Measurements from ENCODE around the gene IQSEC1.

Gene IQSEC1

GRCh38 chr3:12898965-12899755 lies 174.1 kb downstream of the IQSEC1 start:
- peaks cover 12 to 21% of the 10 kb centered on the region in 2 donors for H3K36me3 ChIP-seq (ENCODE audit: control insufficient read depth in 2 of 2, insufficient read depth in 2 of 2, low read length in 2 of 2)
- H3K4me3 ChIP-seq (ENCODE audit: low read length in 2 of 2), result no peak overlapping the region
- no peak overlapping the region for H3K27ac ChIP-seq (ENCODE audit: low read length)
- H3K9ac ChIP-seq (ENCODE audit: low read length in 2 of 2), result no peak overlapping the region
- H3K27me3 ChIP-seq (ENCODE audit: control insufficient read depth in 1 of 2, insufficient read depth in 2 of 2, low read length in 2 of 2), result no peaks in the 10 kb centered on the region
- no peaks in the 10 kb centered on the region for H3K9me3 ChIP-seq (ENCODE audit: control insufficient read depth in 2 of 2, low read length in 2 of 2)
- peaks cover 16% of the 10 kb centered on the region for H3K4me1 ChIP-seq (ENCODE audit: control insufficient read depth, insufficient read depth, low read length)

- H3K27ac ChIP-seq (ENCODE audit: low read length), result no peak overlapping the region
- peaks cover 19% of the 10 kb centered on the region for H3K4me1 ChIP-seq (ENCODE audit: control insufficient read depth, insufficient read depth, low read length)
- H3K36me3 ChIP-seq (ENCODE audit: control insufficient read depth in 2 of 2, insufficient read depth in 2 of 2, low read length in 2 of 2), result peaks cover 10 to 16% of the 10 kb centered on the region in 2 donors
- no peaks in the 10 kb centered on the region for H3K27me3 ChIP-seq (ENCODE audit: control insufficient read depth in 1 of 2, insufficient read depth in 2 of 2, low read length in 2 of 2)
- no peak overlapping the region for H3K9ac ChIP-seq (ENCODE audit: low read length in 2 of 2)
- H3K9me3 ChIP-seq (ENCODE audit: control insufficient read depth in 2 of 2, low read length in 2 of 2), result no peaks in the 10 kb centered on the region
- no peak overlapping the region for H3K4me3 ChIP-seq (ENCODE audit: low read length in 2 of 2)
Observed at GRCh38 chr3:12898290-12898964, 174.8 kb downstream of the IQSEC1 start.

GRCh38 chr3:12897381-12898289 lies 175.6 kb downstream of the IQSEC1 start:
- H3K9me3 ChIP-seq (ENCODE audit: control insufficient read depth in 2 of 2, low read length in 2 of 2), result no peaks in the 10 kb centered on the region
- H3K36me3 ChIP-seq (ENCODE audit: control insufficient read depth in 2 of 2, insufficient read depth in 2 of 2, low read length in 2 of 2), result peaks cover 8 to 16% of the 10 kb centered on the region in 2 donors
- no peak overlapping the region for H3K27ac ChIP-seq (ENCODE audit: low read length)
- peaks cover 19% of the 10 kb centered on the region for H3K4me1 ChIP-seq (ENCODE audit: control insufficient read depth, insufficient read depth, low read length)
- no peak overlapping the region for H3K4me3 ChIP-seq (ENCODE audit: low read length in 2 of 2)
- H3K9ac ChIP-seq (ENCODE audit: low read length in 2 of 2), result no peak overlapping the region
- no peaks in the 10 kb centered on the region for H3K27me3 ChIP-seq (ENCODE audit: control insufficient read depth in 1 of 2, insufficient read depth in 2 of 2, low read length in 2 of 2)

GRCh38 chr3:12896063-12896985 lies 176.9 kb downstream of the IQSEC1 start:
- Histone ChIP-seq H3K4me1 (ENCODE audit: control insufficient read depth, insufficient read depth, low read length) (peaks cover 23% of the 10 kb centered on the region), H3K9ac (ENCODE audit: low read length in 2 of 2) (no peak overlapping the region), H3K9me3 (ENCODE audit: control insufficient read depth in 2 of 2, low read length in 2 of 2) (no peaks in the 10 kb centered on the region), H3K27me3 (ENCODE audit: control insufficient read depth in 1 of 2, insufficient read depth in 2 of 2, low read length in 2 of 2) (no peaks in the 10 kb centered on the region), H3K4me3 (ENCODE audit: low read length in 2 of 2) (no peak overlapping the region), H3K36me3 (ENCODE audit: control insufficient read depth in 2 of 2, insufficient read depth in 2 of 2, low read length in 2 of 2) (peaks cover 8 to 15% of the 10 kb centered on the region in 2 donors), H3K27ac (ENCODE audit: low read length) (no peak overlapping the region)

GRCh38 chr3:12895391-12896062 lies 177.7 kb downstream of the IQSEC1 start:
- H3K36me3 ChIP-seq (ENCODE audit: control insufficient read depth in 2 of 2, insufficient read depth in 2 of 2, low read length in 2 of 2), result peaks cover 5 to 11% of the 10 kb centered on the region in 2 donors
- peaks cover 23% of the 10 kb centered on the region for H3K4me1 ChIP-seq (ENCODE audit: control insufficient read depth, insufficient read depth, low read length)
- no peak overlapping the region for H3K27ac ChIP-seq (ENCODE audit: low read length)
- H3K9ac ChIP-seq (ENCODE audit: low read length in 2 of 2), result no peak overlapping the region
- H3K9me3 ChIP-seq (ENCODE audit: control insufficient read depth in 2 of 2, low read length in 2 of 2), result no peaks in the 10 kb centered on the region
- no peaks in the 10 kb centered on the region for H3K27me3 ChIP-seq (ENCODE audit: control insufficient read depth in 1 of 2, insufficient read depth in 2 of 2, low read length in 2 of 2)
- no peak overlapping the region for H3K4me3 ChIP-seq (ENCODE audit: low read length in 2 of 2)

- peaks cover 23% of the 10 kb centered on the region for H3K4me1 ChIP-seq (ENCODE audit: control insufficient read depth, insufficient read depth, low read length)
- H3K9ac ChIP-seq (ENCODE audit: low read length in 2 of 2), result no peak overlapping the region
- H3K27me3 ChIP-seq (ENCODE audit: control insufficient read depth in 1 of 2, insufficient read depth in 2 of 2, low read length in 2 of 2), result no peaks in the 10 kb centered on the region
- no peak overlapping the region for H3K4me3 ChIP-seq (ENCODE audit: low read length in 2 of 2)
- H3K36me3 ChIP-seq (ENCODE audit: control insufficient read depth in 2 of 2, insufficient read depth in 2 of 2, low read length in 2 of 2), result peaks cover 3 to 7% of the 10 kb centered on the region in 2 donors
- H3K9me3 ChIP-seq (ENCODE audit: control insufficient read depth in 2 of 2, low read length in 2 of 2), result no peaks in the 10 kb centered on the region
- H3K27ac ChIP-seq (ENCODE audit: low read length), result no peak overlapping the region
Observed at GRCh38 chr3:12894629-12895028, 178.6 kb downstream of the IQSEC1 start.

GRCh38 chr3:12893852-12894251 lies 179.4 kb downstream of the IQSEC1 start:
- no peak overlapping the region for H3K4me3 ChIP-seq (ENCODE audit: low read length in 2 of 2)
- no peak overlapping the region for H3K27ac ChIP-seq (ENCODE audit: low read length)
- no peaks in the 10 kb centered on the region for H3K27me3 ChIP-seq (ENCODE audit: control insufficient read depth in 1 of 2, insufficient read depth in 2 of 2, low read length in 2 of 2)
- no peak overlapping the region for H3K9ac ChIP-seq (ENCODE audit: low read length in 2 of 2)
- H3K9me3 ChIP-seq (ENCODE audit: control insufficient read depth in 2 of 2, low read length in 2 of 2), result no peaks in the 10 kb centered on the region
- H3K36me3 ChIP-seq (ENCODE audit: control insufficient read depth in 2 of 2, insufficient read depth in 2 of 2, low read length in 2 of 2), result peaks cover 0 to 4% of the 10 kb centered on the region in 2 donors
- H3K4me1 ChIP-seq (ENCODE audit: control insufficient read depth, insufficient read depth, low read length), result peaks cover 23% of the 10 kb centered on the region

- peaks cover 23% of the 10 kb centered on the region for H3K4me1 ChIP-seq (ENCODE audit: control insufficient read depth, insufficient read depth, low read length)
- no peak overlapping the region for H3K27ac ChIP-seq (ENCODE audit: low read length)
- H3K4me3 ChIP-seq (ENCODE audit: low read length in 2 of 2), result no peak overlapping the region
- no peaks in the 10 kb centered on the region for H3K27me3 ChIP-seq (ENCODE audit: control insufficient read depth in 1 of 2, insufficient read depth in 2 of 2, low read length in 2 of 2)
- no peaks in the 10 kb centered on the region for H3K9me3 ChIP-seq (ENCODE audit: control insufficient read depth in 2 of 2, low read length in 2 of 2)
- H3K9ac ChIP-seq (ENCODE audit: low read length in 2 of 2), result no peak overlapping the region
- peaks cover 0 to 4% of the 10 kb centered on the region in 2 donors for H3K36me3 ChIP-seq (ENCODE audit: control insufficient read depth in 2 of 2, insufficient read depth in 2 of 2, low read length in 2 of 2)
Observed at GRCh38 chr3:12893247-12893646, 180.0 kb downstream of the IQSEC1 start.

GRCh38 chr3:12892840-12893189 lies 180.4 kb downstream of the IQSEC1 start:
- Histone ChIP-seq H3K9ac (ENCODE audit: low read length in 2 of 2) (no peak overlapping the region), H3K27me3 (ENCODE audit: control insufficient read depth in 1 of 2, insufficient read depth in 2 of 2, low read length in 2 of 2) (no peaks in the 10 kb centered on the region), H3K36me3 (ENCODE audit: control insufficient read depth in 2 of 2, insufficient read depth in 2 of 2, low read length in 2 of 2) (peaks cover 0 to 4% of the 10 kb centered on the region in 2 donors), H3K27ac (ENCODE audit: low read length) (no peak overlapping the region), H3K9me3 (ENCODE audit: control insufficient read depth in 2 of 2, low read length in 2 of 2) (no peaks in the 10 kb centered on the region), H3K4me1 (ENCODE audit: control insufficient read depth, insufficient read depth, low read length) (peaks cover 23% of the 10 kb centered on the region), H3K4me3 (ENCODE audit: low read length in 2 of 2) (no peak overlapping the region)
